Cardiac muscle cell (in vitro differentiated cells and primary cell): ENCODE measurements around the gene WDFY4. TPM values are rescaled to one million over a fixed set of nuclear protein-coding genes. Genes with fewer than 3 reads are reported as not detected.

Experiments
- DNase-seq, 2 donors: peaks; one replicate each; pipeline versions ENCODE4 v3.0.0 to v3.0.0-alpha.2; 2010 to 2017; ENCODE audit warnings: low read depth in 1 of 2, low spot score in 1 of 2
- H3K27ac ChIP-seq: fragments of 200-600 bp; sonication (generic); 2 replicates; pipeline ENCODE4 v1.5.1; 2016
- H3K27me3 ChIP-seq: fragments of 200-600 bp; sonication (generic); 2 replicates; pipeline ENCODE4 v1.6.0; 2016; ENCODE audit warnings: control low read depth
- H3K36me3 ChIP-seq: fragments of 200-600 bp; sonication (generic); 2 replicates; pipeline ENCODE4 v1.5.1; 2016; ENCODE audit warnings: control low read depth
- H3K4me1 ChIP-seq: fragments of 200-600 bp; sonication (generic); 2 replicates; pipeline ENCODE4 v1.8.1; 2017; ENCODE audit warnings: low read depth, mild to moderate bottlenecking, mixed run types
- H3K4me3 ChIP-seq: fragments of 200-600 bp; sonication (generic); 2 replicates; pipeline ENCODE4 v1.5.1; 2016; ENCODE audit warnings: mild to moderate bottlenecking
- H3K9me3 ChIP-seq: fragments of 200-600 bp; sonication (generic); 2 replicates; pipeline ENCODE4 v1.5.1; 2017; ENCODE audit warnings: low read depth, mild to moderate bottlenecking, control low read depth
- CTCF ChIP-seq: IDR thresholded peaks from 2 replicates; pipeline ENCODE4 v1.5.1; 2012; ENCODE audit warnings: low read depth, mild to moderate bottlenecking, low read length
- polyA plus RNA-seq: library from polyadenylated mRNA; unstranded; fragments of >200 nt; fragmentation: Nextera tagmentation; extraction: Ambion mirVana; gene quantifications from 2 replicates; pipeline ENCODE4 v1.2.1, GENCODE V29; 2016
- total RNA-seq: library from RNA; depleted of rRNA; stranded (reverse); fragments of >200 nt; gene quantifications from 2 replicates; pipeline ENCODE4 v1.2.3, GENCODE V29; 2016

Gene WDFY4
- total and polyA plus RNA-seq, 2 experiments from 2014 or later, result not detected

GRCh38 chr10:48814933-48815332 lies 130.3 kb downstream of the WDFY4 start:
- Histone ChIP-seq H3K9me3 (no peaks in the 10 kb centered on the region), H3K27ac (no peak overlapping the region), H3K4me1 (no peaks in the 10 kb centered on the region), H3K4me3 (no peak overlapping the region), H3K27me3 (no peaks in the 10 kb centered on the region), H3K36me3 (no peaks in the 10 kb centered on the region)
- DNase-seq, result no peak
- no peak for TF ChIP-seq CTCF

- DNase-seq, result no peak
- no peak for TF ChIP-seq CTCF
- Histone ChIP-seq H3K36me3 (no peaks in the 10 kb centered on the region), H3K4me1 (no peaks in the 10 kb centered on the region), H3K9me3 (no peaks in the 10 kb centered on the region), H3K27ac (no peak overlapping the region), H3K27me3 (peaks cover 4% of the 10 kb centered on the region), H3K4me3 (no peak overlapping the region)
Observed at GRCh38 chr10:48817141-48817540, 132.5 kb downstream of the WDFY4 start.

- Histone ChIP-seq H3K27ac (no peak overlapping the region), H3K4me3 (no peak overlapping the region), H3K9me3 (no peaks in the 10 kb centered on the region), H3K27me3 (peaks cover 7% of the 10 kb centered on the region), H3K4me1 (no peaks in the 10 kb centered on the region), H3K36me3 (no peaks in the 10 kb centered on the region)
- no peak for DNase-seq
- TF ChIP-seq CTCF, result no peak
Observed at GRCh38 chr10:48818081-48818480, 133.4 kb downstream of the WDFY4 start.

GRCh38 chr10:48818861-48819520 lies 134.3 kb downstream of the WDFY4 start:
- no peak overlapping the region for H3K4me3 ChIP-seq
- H3K4me1 ChIP-seq, result no peaks in the 10 kb centered on the region
- no peak for TF ChIP-seq CTCF
- H3K36me3 ChIP-seq, result no peaks in the 10 kb centered on the region
- DNase-seq, result no peak
- H3K27ac ChIP-seq, result no peak overlapping the region
- peaks cover 14% of the 10 kb centered on the region for H3K27me3 ChIP-seq
- H3K9me3 ChIP-seq, result no peaks in the 10 kb centered on the region

GRCh38 chr10:48819783-48820182 lies 135.1 kb downstream of the WDFY4 start:
- no peak for TF ChIP-seq CTCF
- Histone ChIP-seq H3K4me3 (no peak overlapping the region), H3K4me1 (no peaks in the 10 kb centered on the region), H3K36me3 (no peaks in the 10 kb centered on the region), H3K27ac (no peak overlapping the region), H3K9me3 (no peaks in the 10 kb centered on the region), H3K27me3 (peaks cover 14% of the 10 kb centered on the region)
- no peak for DNase-seq

- TF ChIP-seq CTCF, result no peak
- no peak overlapping the region for H3K27ac ChIP-seq
- H3K9me3 ChIP-seq, result no peaks in the 10 kb centered on the region
- no peaks in the 10 kb centered on the region for H3K36me3 ChIP-seq
- peaks cover 14% of the 10 kb centered on the region for H3K27me3 ChIP-seq
- no peak overlapping the region for H3K4me3 ChIP-seq
- no peaks in the 10 kb centered on the region for H3K4me1 ChIP-seq
- no peak for DNase-seq
Observed at GRCh38 chr10:48820231-48820630, 135.6 kb downstream of the WDFY4 start.
